ENCODE measurements around the gene FAM221A. TPM values are rescaled to one million over a fixed set of nuclear protein-coding genes. Genes with fewer than 3 reads are reported as not detected.
A peak's percentile ranks its signal among the peaks of the same experiment; 100 is the strongest.

The FAM221A gene
- total RNA-seq, 1 donor from 2014 or later = 13.4 TPM

- no peak for TF ChIP-seq CTCF (conservative IDR thresholded peaks at IDR 0.05; ENCODE audit: low read depth, low read length)
- no peak for DNase-seq (ENCODE audit: low read depth)
- no peak overlapping the region for H3K4me3 ChIP-seq (ENCODE audit: low read depth, low read length)
These were observed 20.0 kb downstream of the FAM221A start for GRCh38 chr7:23700046-23700445.

- H3K4me3 ChIP-seq (ENCODE audit: low read depth, low read length) = no peak overlapping the region
- DNase-seq (ENCODE audit: low read depth) = no peak
- TF ChIP-seq CTCF (conservative IDR thresholded peaks at IDR 0.05; ENCODE audit: low read depth, low read length) = no peak
These were observed 29.2 kb downstream of the FAM221A start for GRCh38 chr7:23709081-23709750.

- no peak for DNase-seq (ENCODE audit: low read depth)
- no peak for TF ChIP-seq CTCF (conservative IDR thresholded peaks at IDR 0.05; ENCODE audit: low read depth, low read length)
- no peak within 1 kb of the TSS for H3K4me3 ChIP-seq (ENCODE audit: low read depth, low read length)
These were observed 30.0 kb downstream of the FAM221A start, which contains the start of gene STK31 for GRCh38 chr7:23710000-23710399. Gene STK31 (plus strand): TSS chr7:23710219. CDS start chr7:23710286, 67 bp downstream.

- peak; percentile 61 for TF ChIP-seq CTCF (conservative IDR thresholded peaks at IDR 0.05; ENCODE audit: low read depth, low read length)
- no peak overlapping the region for H3K4me3 ChIP-seq (ENCODE audit: low read depth, low read length)
- DNase-seq (ENCODE audit: low read depth) = peak; percentile 16
These were observed 32.6 kb downstream of the FAM221A start for GRCh38 chr7:23712368-23713284.

GRCh38 chr7:23713285-23714149 is 33.5 kb downstream of the FAM221A start:
- DNase-seq (ENCODE audit: low read depth) = peak; percentile 48
- no peak overlapping the region for H3K4me3 ChIP-seq (ENCODE audit: low read depth, low read length)
- no peak for TF ChIP-seq CTCF (conservative IDR thresholded peaks at IDR 0.05; ENCODE audit: low read depth, low read length)

- DNase-seq (ENCODE audit: low read depth) = no peak
- TF ChIP-seq CTCF (conservative IDR thresholded peaks at IDR 0.05; ENCODE audit: low read depth, low read length) = no peak
- no peak overlapping the region for H3K4me3 ChIP-seq (ENCODE audit: low read depth, low read length)
These were observed 34.1 kb downstream of the FAM221A start for GRCh38 chr7:23714150-23714464.

All from epithelial cell of proximal tubule (primary cell).